NT2/D1 (cell line): ENCODE results near the gene GNB1.
A peak's percentile ranks its signal among the peaks of the same experiment; 100 is the strongest.
"Not testable (repeated sequence)": the region's sequence is repeated elsewhere in the genome, so short reads cannot be mapped to it uniquely, and the experiment has no call there.

ENCODE experiments used
- DNase-seq: peaks from one replicate; pipeline ENCODE4 v3.0.0-alpha.2; 2011; ENCODE audit warnings: low read depth, low spot score
- H3K27me3 ChIP-seq: 2 replicates; pipeline ENCODE4 v1.6.0; 2011; ENCODE audit warnings: mild to moderate bottlenecking; ENCODE audit not compliant: insufficient read length, insufficient read depth
- H3K36me3 ChIP-seq: 2 replicates; pipeline ENCODE4 v1.6.1; 2011; ENCODE audit warnings: mild to moderate bottlenecking, low read length, mixed read lengths; ENCODE audit not compliant: insufficient read depth, insufficient read length
- H3K4me1 ChIP-seq: 2 replicates; pipeline ENCODE4 v1.5.1; 2011; ENCODE audit not compliant: insufficient read depth, insufficient read length
- H3K4me3 ChIP-seq: 2 replicates; pipeline ENCODE4 v1.5.1; 2011; ENCODE audit warnings: low read depth; ENCODE audit not compliant: insufficient read length
- H3K9ac ChIP-seq: 2 replicates; pipeline ENCODE4 v1.6.0; 2011; ENCODE audit warnings: low read depth; ENCODE audit not compliant: insufficient read length
- H3K9me3 ChIP-seq: 2 replicates; pipeline ENCODE4 v1.5.1; 2011; ENCODE audit warnings: mild to moderate bottlenecking, low read length; ENCODE audit not compliant: insufficient read depth
- SUZ12 ChIP-seq: IDR thresholded peaks from 2 replicates; pipeline ENCODE4 v1.6.1; 2011; ENCODE audit not compliant: insufficient read length, insufficient read depth; ENCODE audit errors: extremely low read depth
- YY1 ChIP-seq: IDR thresholded peaks from 2 replicates; pipeline ENCODE4 v1.6.1; 2011; ENCODE audit not compliant: insufficient read length, insufficient read depth
- ZNF274 ChIP-seq: IDR thresholded peaks from 2 replicates; pipeline ENCODE4 v1.6.1; 2011; ENCODE audit warnings: mild to moderate bottlenecking, low read depth, low read length

GNB1 gene

DNA sequence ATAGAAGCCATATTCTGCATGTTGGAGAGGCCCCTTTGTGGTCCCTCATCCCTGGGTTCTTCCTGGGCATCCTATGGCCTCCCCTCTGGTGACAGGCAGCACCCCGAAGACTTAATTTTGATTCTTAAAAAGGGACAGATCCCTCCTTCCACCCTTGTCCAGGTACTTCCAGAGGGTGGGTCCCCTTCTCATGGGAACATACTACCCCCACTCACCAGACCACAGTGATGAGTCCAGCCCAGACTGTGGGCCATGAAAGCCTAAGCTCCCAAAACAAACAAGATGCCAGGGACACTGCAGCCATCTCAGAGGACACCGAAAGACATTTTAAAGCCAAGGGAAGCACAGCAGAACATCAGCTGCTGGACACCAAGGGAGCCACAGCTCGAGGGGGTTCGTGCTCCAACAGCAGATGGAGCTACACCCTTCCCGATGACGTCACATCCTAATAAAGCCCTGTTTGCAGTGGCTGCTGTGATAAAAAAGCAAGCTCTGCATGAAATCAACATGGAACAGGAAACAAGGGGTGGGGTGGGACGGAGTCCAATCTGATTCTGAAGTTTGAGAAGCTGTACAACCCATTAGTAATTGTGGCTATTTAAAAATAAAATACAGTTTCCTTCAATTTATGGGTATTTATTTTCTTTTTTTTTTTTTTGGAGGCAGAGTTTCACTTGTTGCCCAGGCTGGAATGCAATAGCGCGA lies 32.4 kb downstream of the GNB1 start:
- Histone ChIP-seq H3K9me3 (no peaks in the 10 kb centered on the region), H3K36me3 (peaks cover 36% of the 10 kb centered on the region), H3K27me3 (no peaks in the 10 kb centered on the region), H3K4me3 (no peak overlapping the region), H3K4me1 (peaks cover 8% of the 10 kb centered on the region), H3K9ac (peak overlapping the region; percentile 39)
- TF ChIP-seq SUZ12 (no peak), ZNF274 (no peak), YY1 (no peak)
- peak; percentile 20 for DNase-seq

DNA sequence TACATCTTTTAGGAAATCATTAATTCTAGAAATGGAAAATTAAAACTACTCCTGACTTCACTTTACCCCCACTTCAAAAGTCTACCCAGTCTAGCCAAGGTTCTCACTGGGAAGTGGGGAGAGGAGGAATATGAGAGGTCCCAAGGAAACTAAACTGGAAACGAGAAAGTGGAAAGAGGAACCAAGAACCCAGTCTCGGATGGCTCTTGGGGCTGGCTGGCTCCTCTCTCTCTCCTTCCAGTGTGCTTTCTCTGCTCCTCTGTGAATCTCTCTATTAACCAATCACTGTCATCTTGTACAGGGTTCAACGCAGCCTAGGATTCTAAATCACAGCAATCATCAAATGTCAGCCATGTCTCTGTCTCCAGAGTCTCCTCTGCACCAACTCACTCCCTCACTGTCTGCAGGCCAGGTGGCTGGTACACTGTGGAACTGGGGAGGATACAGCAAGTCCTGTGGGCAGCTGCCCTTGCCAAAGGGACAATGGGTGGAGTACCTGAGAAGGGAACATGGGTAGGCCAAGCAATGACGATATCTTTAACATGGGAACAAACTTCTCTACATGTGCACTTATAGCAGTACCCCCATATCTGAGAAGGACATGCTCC lies 33.7 kb downstream of the GNB1 start:
- no peak for DNase-seq
- TF ChIP-seq SUZ12 (no peak), ZNF274 (no peak), YY1 (no peak)
- Histone ChIP-seq H3K36me3 (peaks cover 36% of the 10 kb centered on the region), H3K9me3 (no peaks in the 10 kb centered on the region), H3K27me3 (no peaks in the 10 kb centered on the region), H3K4me3 (no peak overlapping the region), H3K4me1 (peaks cover 3% of the 10 kb centered on the region), H3K9ac (no peak overlapping the region)

DNA sequence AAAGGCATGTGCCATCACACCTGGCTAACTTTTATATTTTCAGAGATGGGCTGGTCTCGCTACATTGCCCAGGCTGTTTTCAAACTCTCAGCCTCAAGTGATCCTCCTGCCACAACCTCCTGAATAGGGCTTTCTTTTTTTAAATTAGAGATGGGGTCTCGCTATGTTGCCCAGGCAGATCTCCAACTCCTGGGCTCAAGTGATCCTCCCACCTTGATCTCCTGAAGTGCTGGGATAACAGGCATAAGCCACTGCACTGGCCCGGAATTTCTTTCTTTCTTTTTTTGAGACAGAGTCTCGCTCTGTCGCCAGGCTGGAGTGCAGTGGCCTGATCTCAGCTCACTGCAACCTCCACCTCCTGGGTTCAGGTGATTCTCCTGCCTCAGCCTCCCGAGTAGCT lies 34.7 kb downstream of the GNB1 start:
- H3K4me1 ChIP-seq, H3K4me3 ChIP-seq, DNase-seq, H3K9ac ChIP-seq, H3K9me3 ChIP-seq, H3K27me3 ChIP-seq: not testable (repeated sequence)
- H3K36me3 ChIP-seq = peaks cover 39% of the 10 kb centered on the region

DNA sequence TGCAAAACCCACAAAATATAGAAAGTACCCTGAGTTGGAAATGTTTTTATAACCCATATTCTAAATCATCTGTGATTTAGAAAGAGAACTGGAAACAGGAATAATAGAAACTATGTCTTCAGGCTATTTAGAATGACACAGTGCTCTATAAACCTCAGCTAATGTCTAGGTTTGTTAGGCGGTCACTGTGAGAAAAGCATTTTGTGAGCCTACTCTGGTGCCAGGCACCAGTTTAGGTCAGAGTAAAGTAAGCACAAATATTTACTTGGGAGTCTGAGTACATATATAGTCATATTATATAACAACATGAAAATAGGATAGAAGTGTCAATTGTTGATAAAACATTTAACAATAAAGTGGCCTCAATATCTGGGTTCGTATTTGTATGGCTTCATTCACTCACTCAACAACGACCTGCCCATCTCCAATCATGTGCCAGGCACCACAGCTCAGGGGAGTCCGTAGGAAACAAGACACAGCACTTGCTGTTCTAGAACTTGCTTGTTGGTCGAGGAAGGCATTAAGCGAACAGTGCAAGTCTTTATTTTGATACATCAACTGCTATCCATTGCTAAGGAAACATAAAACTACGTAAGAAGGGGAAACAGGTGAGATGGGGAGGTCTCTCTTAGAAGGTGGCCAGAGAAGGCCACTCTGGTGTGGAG lies 37.2 kb downstream of the GNB1 start:
- H3K27me3 ChIP-seq = no peaks in the 10 kb centered on the region
- H3K36me3 ChIP-seq = peaks cover 43% of the 10 kb centered on the region
- peaks cover 3% of the 10 kb centered on the region for H3K4me1 ChIP-seq
- TF ChIP-seq SUZ12 (no peak), YY1 (no peak), ZNF274 (no peak)
- H3K9ac ChIP-seq = no peak overlapping the region
- no peaks in the 10 kb centered on the region for H3K9me3 ChIP-seq
- DNase-seq = no peak
- no peak overlapping the region for H3K4me3 ChIP-seq

- Histone ChIP-seq H3K4me3 (no peak overlapping the region), H3K27me3 (no peaks in the 10 kb centered on the region), H3K9me3 (no peaks in the 10 kb centered on the region), H3K4me1 (no peaks in the 10 kb centered on the region), H3K36me3 (peaks cover 39% of the 10 kb centered on the region), H3K9ac (peak overlapping the region; percentile 8)
- TF ChIP-seq SUZ12 (no peak), YY1 (no peak), ZNF274 (no peak)
- DNase-seq = no peak
These were observed 38.1 kb downstream of the GNB1 start for GRCh38 chr1:1852619-1853414.

DNA sequence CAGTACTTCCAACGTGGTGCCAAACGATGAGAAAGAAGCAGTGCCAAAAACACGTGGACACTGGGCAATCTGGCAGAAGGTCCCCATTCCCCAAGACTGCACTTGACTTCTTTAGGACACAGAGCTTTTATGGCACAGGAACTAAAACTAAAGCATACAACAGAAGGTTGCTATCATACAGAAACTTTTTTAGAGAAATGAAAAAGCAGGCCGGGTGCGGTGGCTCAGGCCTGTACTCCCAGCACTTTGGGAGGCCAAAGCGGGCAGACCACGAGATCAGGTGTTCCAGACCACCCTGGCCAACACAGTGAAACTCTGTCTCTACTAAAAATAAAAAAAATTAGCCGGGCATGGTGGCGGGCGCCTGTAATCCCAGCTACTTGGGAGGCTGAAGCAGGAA lies 43.0 kb downstream of the GNB1 start:
- Histone ChIP-seq H3K4me1 (no peaks in the 10 kb centered on the region), H3K36me3 (peaks cover 43% of the 10 kb centered on the region), H3K9me3 (no peaks in the 10 kb centered on the region), H3K4me3 (no peak overlapping the region), H3K27me3 (no peaks in the 10 kb centered on the region), H3K9ac (no peak overlapping the region)
- TF ChIP-seq YY1 (no peak), ZNF274 (no peak), SUZ12 (no peak)
- no peak for DNase-seq
